Activated CD4-positive, alpha-beta T cell treated with anti-CD3 and anti-CD28 coated beads, Interleukin-2, amount 50 U/mL, for 16 hours (primary cell): ENCODE data around the gene SOD3.

Experiments used
- DNase-seq: peaks from one replicate; pipeline ENCODE4 v3.0.0-alpha.2; 2020

The SOD3 gene

DNA sequence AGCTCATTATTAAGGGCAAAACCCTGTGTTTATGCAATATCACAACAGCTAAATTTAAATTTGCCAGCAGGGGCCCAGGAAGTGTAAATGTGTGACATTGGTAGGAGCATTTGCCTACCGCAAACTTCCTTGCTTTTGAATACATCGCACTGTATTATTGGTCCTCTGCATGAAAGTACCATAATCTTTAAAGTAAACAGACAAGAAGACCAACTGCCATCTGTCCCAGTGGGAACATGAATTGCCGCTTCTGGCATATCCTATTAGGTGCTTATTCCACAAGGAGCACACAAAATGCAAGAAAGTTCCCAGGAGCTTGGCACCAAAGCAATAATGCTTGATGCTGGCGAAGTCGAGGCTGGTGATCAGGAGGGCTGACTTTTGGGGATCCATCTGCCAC is 51.3 kb downstream of the SOD3 start:
- DNase-seq = no peak

DNA sequence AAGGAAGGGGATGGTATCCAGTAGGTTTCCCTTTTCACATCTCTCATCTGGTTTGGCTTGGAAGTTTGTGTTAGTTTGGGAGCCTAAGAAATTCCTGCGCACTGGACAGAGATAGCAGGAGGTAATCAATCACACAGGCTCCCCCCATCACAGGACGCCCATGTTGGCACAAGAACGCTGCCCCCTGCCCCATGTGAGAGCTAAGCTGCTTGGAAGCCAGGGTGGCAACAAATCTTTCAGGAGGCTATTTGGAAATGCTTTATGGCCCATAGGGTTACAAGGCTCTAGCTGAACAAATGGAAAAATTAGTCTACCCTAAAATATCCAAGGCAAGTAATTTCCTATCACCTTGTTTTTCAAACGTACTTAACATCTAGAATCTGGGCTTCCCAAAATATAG is 54.0 kb downstream of the SOD3 start:
- DNase-seq = no peak

DNA sequence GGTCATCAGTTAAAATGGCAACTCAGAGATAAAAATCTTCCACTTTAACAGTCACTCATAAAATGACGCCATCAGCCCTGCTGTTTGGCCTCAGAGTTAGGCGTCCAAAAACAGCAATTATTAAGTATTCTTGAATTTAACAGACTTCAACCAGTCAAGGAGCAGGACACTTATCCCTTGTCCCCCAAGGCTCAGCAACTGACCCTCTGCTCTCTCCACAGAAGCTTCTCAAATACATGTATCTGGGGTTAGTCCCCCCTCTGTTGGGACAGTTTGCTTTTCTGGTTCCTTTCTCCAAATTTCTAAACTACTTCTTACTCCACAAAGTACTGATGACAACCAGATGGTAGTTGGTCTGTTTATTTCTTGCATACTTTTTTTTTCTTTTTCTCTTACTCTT is 54.4 kb downstream of the SOD3 start:
- DNase-seq = no peak
